Limb (tissue), 2 donors: Measurements from ENCODE around the gene HOXD1.

ENCODE experiments used
- DNase-seq, 2 donors: peaks; one replicate each; pipeline ENCODE4 v3.0.0-alpha.2; 2016; ENCODE audit errors: extremely low spot score in 2 of 2

The HOXD1 gene

GRCh38 chr2:176187899-176188773, at the start of gene HOXD1:
Gene HOXD1 (plus strand): TSS chr2:176188668. CDS start chr2:176188802, 134 bp downstream.
- DNase-seq = peak in 1 of 2 donors; percentile 72

DNA sequence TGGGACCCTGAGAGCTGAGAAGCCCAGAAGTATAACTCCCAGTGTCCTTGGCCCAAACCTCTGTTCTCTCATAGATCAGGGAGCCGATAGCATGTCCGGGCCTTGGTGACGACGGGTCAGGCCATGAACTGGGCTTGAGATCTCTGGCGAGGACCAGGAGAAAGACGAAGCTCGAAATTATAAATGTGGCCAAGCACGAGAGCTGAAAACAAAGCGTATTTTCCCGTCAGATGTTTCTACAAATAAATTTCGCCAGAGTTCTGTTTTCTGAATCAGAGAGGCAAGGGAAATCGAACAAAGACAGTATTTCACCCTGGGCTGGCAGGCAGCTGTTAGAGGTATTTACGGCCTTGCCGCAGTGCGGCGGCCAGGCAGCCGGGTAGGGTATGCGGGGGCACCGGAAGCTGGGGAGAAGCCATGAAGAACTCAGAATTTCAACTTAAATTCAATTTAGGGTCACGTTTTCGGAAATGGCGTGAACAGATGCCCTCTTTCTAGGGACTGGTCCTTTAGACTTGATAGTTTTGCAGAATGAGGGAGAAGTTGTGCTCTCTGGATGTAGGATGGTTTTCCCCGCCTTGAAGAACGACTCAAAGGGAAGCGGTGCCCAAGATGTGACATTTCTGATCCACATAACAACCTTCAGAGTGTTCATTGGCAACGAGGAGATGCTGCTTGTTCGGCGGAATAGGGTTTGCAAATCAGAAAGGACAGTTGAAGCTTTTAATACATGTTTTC, 49.4 kb upstream of the HOXD1 start:
- DNase-seq = peak in 1 of 2 donors; percentile 70

DNA sequence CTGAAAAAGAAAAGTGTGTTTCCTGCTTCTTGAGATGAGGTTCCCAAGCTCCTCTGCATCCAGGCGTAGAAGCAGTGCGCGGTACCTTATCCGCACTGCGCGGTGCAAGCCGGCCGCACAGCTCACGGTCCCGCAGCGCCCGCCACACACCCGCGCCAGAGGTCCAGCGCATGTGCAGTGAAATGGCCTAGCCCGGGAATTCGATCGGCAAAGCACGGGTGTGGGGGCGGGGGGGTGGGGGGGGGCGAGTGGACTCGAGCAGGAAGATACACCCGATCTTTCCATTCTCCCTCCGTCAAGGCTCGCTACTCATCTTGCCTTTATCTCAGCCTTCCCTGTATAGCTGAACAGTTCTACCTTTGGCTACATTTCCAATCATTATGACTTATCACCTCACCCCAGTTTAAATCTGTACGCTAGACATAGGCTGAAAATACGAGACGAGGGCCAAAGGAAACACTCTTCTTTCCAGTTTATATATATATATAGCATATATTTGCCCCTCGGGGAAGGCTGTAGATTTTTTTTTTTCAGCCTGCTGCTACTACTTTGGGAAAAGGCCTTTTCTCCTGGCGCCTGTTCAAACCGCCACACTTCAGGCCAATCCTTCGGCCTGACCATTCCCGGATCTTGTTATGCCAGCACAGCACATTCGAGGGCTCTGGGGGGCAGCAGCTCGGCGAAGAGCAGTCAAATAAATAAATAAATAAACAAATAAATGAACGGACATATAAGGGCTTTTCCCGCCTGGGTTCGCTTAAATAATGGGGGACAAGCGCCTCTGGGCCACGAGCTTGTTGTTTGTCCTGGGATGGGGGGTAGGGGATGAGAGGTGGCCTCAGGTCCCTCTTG, 48.6 kb upstream of the HOXD1 start:
- DNase-seq = peak in 1 of 2 donors; percentile 83

- peak; percentile 88 to 94 for DNase-seq
Observed at GRCh38 chr2:176140513-176141317, 47.8 kb upstream of the HOXD1 start.

DNA sequence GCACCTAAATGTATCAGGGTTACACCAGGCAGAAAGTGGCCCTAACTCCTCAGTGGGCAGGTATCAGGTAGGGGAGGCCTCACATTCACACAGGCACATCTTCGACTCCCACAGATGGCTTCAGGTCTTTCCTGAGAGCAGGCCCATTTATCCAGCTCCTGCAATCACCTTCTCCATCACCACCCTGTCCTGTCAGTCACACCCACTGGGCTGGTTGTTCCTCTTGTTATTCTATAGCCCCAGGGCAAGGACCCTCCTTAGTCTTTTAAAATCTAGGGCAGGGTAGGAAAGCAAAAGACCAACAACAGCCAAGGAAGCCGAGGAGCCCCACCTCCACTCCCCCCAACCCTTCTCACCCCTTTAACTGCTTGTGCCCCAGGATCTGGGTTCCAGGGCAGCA, 46.2 kb upstream of the HOXD1 start:
- DNase-seq = no peak

DNA sequence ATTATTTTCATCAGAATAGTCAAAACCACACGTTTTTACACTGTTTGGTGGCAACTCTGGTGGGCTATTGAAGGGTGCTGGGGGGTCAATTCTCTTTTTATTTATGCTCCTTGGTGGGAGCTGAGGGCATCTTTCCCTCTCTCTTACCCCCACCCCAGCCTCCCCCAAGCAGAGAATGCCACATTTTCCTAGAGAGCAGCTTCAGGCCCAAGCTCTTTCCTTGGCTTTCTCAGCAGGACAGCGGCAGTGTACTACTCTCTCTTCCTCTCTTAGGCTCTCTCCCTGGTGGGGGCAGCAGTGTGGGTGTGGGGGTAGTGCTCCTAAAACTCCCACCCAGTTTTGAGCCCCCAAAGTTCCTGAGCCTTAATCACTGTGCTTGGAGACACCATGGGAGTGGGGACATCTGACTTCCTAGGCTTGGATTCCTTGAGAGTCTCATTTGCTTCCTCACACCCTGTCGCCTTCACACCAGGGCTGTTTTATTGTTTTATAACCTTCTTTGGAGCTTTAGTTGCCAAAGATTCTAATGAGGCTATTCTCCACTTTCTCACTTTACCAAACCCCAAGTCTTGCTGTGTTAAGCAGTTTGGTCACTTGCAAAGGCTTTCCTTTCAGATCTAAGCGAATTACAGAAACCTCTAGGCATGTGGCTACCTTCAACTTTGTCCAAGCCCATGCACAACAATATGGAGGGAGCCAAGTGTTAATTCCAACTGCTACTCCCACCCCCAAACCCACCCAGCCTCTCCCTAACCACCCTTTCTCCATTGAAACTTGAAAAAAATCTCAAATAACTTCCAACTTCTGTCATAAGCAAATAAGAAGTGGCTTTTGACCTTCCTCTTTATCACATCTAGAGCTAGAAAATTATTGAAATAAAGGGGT, 43.1 kb upstream of the HOXD1 start:
- no peak for DNase-seq

GRCh38 chr2:176146101-176146500, 42.4 kb upstream of the HOXD1 start:
- DNase-seq = peak in 1 of 2 donors; percentile 32

DNA sequence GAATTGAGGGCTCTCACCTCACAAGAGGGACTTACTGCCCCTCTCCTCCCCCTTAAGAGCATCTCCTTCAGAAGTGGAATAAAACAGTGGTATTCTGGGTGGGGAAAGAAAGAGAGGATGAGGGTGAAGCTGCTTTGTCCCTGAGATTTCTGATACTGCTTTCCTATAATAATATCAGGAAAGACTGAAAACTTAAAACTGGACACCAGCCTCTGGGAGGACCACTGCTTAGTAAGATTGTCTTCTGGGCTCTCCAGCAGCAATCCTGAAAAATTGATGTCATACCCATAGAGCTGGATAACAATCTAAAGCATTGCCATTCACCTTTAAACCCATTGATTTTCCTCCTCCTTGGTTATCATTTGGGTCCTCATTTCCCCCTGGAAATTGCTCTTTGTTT, 41.8 kb upstream of the HOXD1 start:
- no peak for DNase-seq

DNA sequence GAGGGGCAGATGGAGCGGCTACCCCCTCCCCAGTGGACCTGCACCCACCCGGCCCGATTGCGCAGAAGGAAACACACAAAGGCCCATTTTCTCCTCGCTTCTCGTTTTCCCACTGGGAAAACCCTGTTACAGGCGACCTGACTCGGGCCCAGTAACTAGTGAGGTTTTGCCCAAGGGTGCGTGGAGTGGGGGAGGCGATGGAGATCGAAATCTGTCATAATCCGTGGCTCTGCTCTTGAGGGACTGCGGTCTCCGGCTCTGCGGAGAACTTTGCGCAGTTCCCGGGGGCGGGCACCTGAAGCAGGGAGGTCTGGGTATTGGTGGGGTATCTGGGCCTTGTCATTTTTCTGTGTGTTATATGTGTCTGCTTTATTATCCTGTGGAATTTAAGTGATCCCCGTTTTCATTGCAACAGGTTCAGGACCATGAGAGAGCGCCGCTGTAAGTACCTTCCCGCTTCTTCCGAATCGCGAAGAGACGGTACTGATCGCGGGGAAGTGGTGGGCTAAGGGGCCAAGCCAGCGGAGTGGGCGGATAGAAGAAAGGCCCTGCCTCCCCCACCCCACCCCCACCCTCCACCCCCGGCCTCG, 41.2 kb upstream of the HOXD1 start:
- DNase-seq = peak in 1 of 2 donors; percentile 33

GRCh38 chr2:176147800-176148496, 40.5 kb upstream of the HOXD1 start:
- DNase-seq = peak in 1 of 2 donors; percentile 46

DNA sequence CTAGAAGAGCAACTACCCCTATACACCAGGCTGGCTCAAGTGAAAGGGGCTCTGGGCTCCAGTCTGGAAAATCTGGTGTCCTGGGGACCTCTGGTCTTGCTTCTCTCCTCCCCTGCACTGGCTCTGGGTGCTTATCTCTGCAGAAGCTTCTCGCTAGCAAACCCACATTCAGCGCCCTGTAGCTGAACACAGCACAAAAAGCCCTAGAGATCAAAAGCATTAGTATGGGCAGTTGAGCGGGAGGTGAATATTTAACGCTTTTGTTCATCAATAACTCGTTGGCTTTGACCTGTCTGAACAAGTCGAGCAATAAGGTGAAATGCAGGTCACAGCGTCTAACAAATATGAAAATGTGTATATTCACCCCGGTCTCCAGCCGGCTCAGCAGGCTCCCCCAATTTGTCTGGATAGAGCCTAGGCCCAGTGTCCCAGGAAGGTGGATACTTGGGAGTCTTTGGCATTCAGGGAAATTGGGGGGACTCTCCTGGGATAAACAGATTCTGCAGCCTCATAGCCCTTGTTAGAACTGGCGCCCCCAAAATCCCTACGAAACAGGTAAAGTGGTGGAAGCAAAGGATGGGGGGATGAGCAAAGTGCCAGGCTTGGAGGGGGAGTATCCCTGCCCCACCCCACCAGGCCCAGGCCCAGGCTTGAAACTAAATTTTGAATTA, 39.6 kb upstream of the HOXD1 start:
- DNase-seq = peak in 1 of 2 donors; percentile 38

DNA sequence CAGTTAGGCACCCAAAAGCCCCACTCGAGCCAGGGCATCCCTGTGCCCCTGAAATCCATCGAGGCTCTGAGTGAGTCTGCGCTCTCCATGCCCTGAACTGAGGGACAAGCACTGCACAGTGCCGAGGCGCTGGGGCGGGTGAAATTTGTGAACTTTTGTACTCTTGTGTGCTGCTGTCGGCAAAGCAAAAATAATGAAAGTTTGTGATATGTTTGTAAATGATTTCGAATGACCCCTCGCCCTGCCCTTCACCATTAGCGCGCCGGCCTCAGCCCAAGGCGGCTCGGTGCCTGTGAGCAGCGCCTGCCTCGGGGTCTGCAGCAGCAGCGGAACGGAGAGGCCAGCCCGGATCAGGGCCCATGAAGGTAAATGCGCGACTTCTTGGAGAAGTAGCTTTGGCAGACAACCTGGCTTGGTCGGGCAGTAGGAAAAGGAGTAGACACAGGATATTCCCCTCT, 39.0 kb upstream of the HOXD1 start:
- peak in 1 of 2 donors; percentile 50 for DNase-seq

DNA sequence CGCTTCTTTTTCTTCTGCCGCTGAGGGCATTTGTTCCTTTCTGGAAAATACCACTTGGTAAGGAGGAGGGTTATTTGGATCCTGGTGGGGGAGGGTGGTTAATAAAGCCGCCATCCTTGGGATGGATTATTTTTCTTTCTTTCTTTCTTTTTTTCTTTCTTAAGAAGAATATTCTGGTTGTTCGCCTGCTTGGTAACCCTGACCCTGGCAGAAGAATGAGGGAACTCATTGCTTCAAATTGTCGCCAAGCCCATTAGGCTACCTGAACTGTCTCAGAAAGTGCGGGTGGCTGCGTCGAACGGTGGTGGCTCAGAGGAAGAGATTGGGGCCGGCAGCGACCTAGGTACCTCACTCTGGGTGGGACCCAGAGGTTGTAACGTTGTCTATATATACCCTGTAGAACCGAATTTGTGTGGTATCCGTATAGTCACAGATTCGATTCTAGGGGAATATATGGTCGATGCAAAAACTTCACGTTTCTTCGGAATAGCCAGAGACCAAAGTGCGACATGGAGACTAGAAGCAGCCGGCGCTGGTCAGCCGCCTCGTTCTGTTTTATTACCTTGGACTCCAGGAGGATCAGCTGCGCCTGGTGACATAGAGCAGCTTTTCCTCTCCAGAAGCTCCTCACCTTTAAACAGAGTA, 38.4 kb upstream of the HOXD1 start:
- peak in 1 of 2 donors; percentile 30 for DNase-seq

DNA sequence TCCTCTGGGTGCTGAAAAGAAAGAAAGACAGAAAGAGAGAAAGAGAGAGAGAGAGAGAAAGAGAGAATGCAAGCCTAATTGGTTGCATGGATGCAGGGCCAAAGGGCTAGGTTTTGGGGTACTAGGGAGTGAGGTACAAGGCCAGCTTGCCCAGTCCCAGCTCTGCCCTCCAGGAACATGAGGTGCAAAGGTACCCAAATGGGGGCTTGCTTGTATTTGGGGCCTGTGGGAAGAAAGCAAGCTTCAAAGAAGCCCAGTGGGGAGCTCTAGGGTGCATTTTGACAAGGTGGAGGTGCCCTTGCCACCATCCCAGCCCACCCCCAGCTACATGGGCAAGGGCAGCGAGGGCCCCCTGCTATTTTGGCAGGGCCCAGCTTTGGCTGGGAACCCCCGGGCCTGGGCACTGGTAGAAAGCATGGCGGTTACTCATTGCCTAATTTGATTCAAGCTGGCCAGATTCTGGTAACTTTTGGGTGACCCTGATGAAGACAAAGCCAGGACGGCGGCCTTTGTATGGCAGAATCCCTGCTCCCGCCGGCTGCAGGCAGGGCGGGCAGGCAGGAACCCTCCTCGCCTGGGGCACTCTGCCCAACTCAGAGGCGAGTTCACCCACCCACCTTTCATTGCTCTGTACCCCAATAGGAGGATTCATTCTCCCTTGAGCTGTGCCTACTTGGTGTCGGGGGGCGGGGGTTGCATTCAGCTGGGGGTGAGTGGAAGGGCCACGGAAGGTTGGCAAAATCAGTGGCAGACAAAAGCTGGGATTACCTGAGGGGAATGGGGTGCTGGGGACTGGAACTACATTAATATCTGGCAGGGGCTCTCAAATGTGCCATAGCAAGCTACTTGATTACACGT, 37.7 kb upstream of the HOXD1 start:
- peak in 1 of 2 donors; percentile 34 for DNase-seq

DNA sequence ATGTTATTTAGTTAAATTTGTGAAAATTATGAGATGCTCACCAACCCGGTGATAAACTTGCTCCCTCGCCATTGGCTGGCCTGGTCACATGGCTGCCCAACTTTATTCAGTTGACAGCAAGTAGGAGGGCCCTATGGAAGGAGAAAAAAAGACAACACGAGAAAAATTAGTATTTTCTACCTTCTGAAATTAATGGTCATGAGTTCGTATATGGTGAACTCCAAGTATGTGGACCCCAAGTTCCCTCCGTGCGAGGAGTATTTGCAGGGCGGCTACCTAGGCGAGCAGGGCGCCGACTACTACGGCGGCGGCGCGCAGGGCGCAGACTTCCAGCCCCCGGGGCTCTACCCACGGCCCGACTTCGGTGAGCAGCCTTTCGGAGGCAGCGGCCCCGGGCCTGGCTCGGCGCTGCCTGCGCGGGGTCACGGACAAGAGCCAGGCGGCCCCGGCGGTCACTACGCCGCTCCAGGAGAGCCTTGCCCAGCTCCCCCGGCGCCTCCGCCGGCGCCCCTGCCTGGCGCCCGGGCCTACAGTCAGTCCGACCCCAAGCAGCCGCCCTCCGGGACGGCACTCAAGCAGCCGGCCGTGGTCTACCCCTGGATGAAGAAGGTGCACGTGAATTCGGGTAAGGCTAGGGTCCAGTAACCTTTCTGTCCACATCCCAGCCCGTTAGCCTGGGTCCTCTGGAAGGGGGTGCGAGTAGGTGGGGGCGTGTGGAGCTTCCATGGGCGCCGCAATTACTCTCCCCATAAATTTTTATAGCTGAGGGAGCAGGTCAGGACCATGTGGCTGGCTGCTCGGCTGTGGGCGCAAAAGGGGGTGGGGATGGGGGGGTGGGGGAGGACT, 36.8 kb upstream of the HOXD1 start, which contains the start of gene HOXD4:
TSS of gene HOXD4 (plus strand) at position 109 of the 846 bp plus-strand sequence. CDS start at position 193, 84 bp downstream.
- peak in 1 of 2 donors; percentile 54 for DNase-seq
